Smooth muscle cell (in vitro differentiated cells): ENCODE results near the gene PARVA. TPM values are rescaled to one million over a fixed set of nuclear protein-coding genes. Genes with fewer than 3 reads are reported as not detected.

Experiments used
- DNase-seq: peaks from one replicate; lab custom pipeline; 2025; ENCODE audit not compliant: unreplicated experiment; lab: John Stamatoyannopoulos, UW
- H2AFZ ChIP-seq: fragments of 200-600 bp; sonication (generic); 2 replicates; pipeline ENCODE4 v1.6.0; 2016; ENCODE audit warnings: antibody characterized with exemption, low read depth, mild to moderate bottlenecking
- H3F3A ChIP-seq: fragments of 200-600 bp; sonication (generic); 2 replicates; pipeline ENCODE4 v1.6.0; 2017; ENCODE audit warnings: antibody characterized with exemption, low read depth
- H3K27ac ChIP-seq: fragments of 200-600 bp; sonication (generic); 2 replicates; pipeline ENCODE4 v1.5.1; 2016; ENCODE audit warnings: low read depth, mild to moderate bottlenecking
- H3K27me3 ChIP-seq: fragments of 200-600 bp; sonication (generic); 2 replicates; pipeline ENCODE4 v1.6.1; 2016; ENCODE audit warnings: low read depth, mild to moderate bottlenecking
- H3K36me3 ChIP-seq: fragments of 200-600 bp; sonication (generic); 2 replicates; pipeline ENCODE4 v1.5.1; 2016; ENCODE audit warnings: low read depth
- H3K4me1 ChIP-seq: fragments of 200-600 bp; sonication (generic); 2 replicates; pipeline ENCODE4 v1.5.1; 2016; ENCODE audit warnings: low read depth
- H3K4me2 ChIP-seq: fragments of 200-600 bp; sonication (generic); 2 replicates; pipeline ENCODE4 v1.6.0; 2016; ENCODE audit warnings: mild to moderate bottlenecking
- H3K4me3 ChIP-seq: fragments of 200-600 bp; sonication (generic); 2 replicates; pipeline ENCODE4 v1.5.1; 2016; ENCODE audit warnings: mild to moderate bottlenecking
- H3K79me2 ChIP-seq: fragments of 200-600 bp; sonication (generic); 2 replicates; pipeline ENCODE4 v1.6.0; 2016; ENCODE audit warnings: low read depth, mild to moderate bottlenecking
- H3K9ac ChIP-seq: fragments of 200-600 bp; sonication (generic); 2 replicates; pipeline ENCODE4 v1.6.0; 2016; ENCODE audit warnings: low read depth
- H3K9me3 ChIP-seq: fragments of 200-600 bp; sonication (generic); replicated peaks from 2 replicates; pipeline ENCODE4 v1.5.1; 2016; ENCODE audit warnings: low read depth
- H4K20me1 ChIP-seq: fragments of 200-600 bp; sonication (generic); 2 replicates; pipeline ENCODE4 v1.6.0; 2016; ENCODE audit warnings: low read depth
- CTCF ChIP-seq: fragments of 200-600 bp; sonication (generic); IDR thresholded peaks from 2 replicates; pipeline ENCODE4 v1.5.1; 2017; ENCODE audit warnings: borderline replicate concordance, mild to moderate bottlenecking, antibody characterized with exemption; ENCODE audit not compliant: insufficient read depth, poor library complexity, severe bottlenecking
- WGBS: methylation state at CpG from one replicate; pipeline ENCODE4 v1.1.7; 2016; ENCODE audit warnings: low lambda C conversion rate; 5-methylcytosine and 5-hydroxymethylcytosine counted together
- polyA plus RNA-seq: library from polyadenylated mRNA; unstranded; fragments of >200 nt; fragmentation: Nextera tagmentation; extraction: Ambion mirVana; gene quantifications from 2 replicates; pipeline ENCODE4 v1.2.1, GENCODE V29; 2016
- total RNA-seq: library from RNA; depleted of rRNA; stranded (reverse); fragments of >200 nt; gene quantifications from 2 replicates; pipeline ENCODE4 v1.2.3, GENCODE V29; 2014

The PARVA gene
- total and polyA plus RNA-seq, 2 experiments from 2014 or later, result 73.9 to 99.4 TPM

GRCh38 chr11:12408156-12408770, 30.9 kb downstream of the PARVA start:
- Histone ChIP-seq H3K4me1 (peaks cover 19% of the 10 kb centered on the region), H3K79me2 (peaks cover 82% of the 10 kb centered on the region), H3K9ac (no peak overlapping the region), H3K9me3 (no peaks in the 10 kb centered on the region), H2AFZ (no peak overlapping the region), H4K20me1 (peaks cover 45% of the 10 kb centered on the region), H3K36me3 (no peaks in the 10 kb centered on the region), H3K27ac (peak overlapping the region; percentile 88), H3F3A (peaks cover 28% of the 10 kb centered on the region), H3K27me3 (no peaks in the 10 kb centered on the region), H3K4me2 (no peak overlapping the region), H3K4me3 (no peak overlapping the region)
- DNase-seq, result no peak
- WGBS, result 91% methylated on average over 4 of the region's 4 CpGs
- TF ChIP-seq CTCF, result no peak

- no peaks in the 10 kb centered on the region for H3K9me3 ChIP-seq
- H3K4me1 ChIP-seq, result peaks cover 29% of the 10 kb centered on the region
- peaks cover 28% of the 10 kb centered on the region for H3F3A ChIP-seq
- H3K4me3 ChIP-seq, result no peak overlapping the region
- peaks cover 31% of the 10 kb centered on the region for H4K20me1 ChIP-seq
- TF ChIP-seq CTCF, result no peak
- H3K36me3 ChIP-seq, result no peaks in the 10 kb centered on the region
- peak overlapping the region; percentile 88 for H3K27ac ChIP-seq
- no peak overlapping the region for H3K9ac ChIP-seq
- no peaks in the 10 kb centered on the region for H3K27me3 ChIP-seq
- WGBS, result 42% methylated on average over 3 of the region's 3 CpGs
- H3K4me2 ChIP-seq, result peak overlapping the region; percentile 63
- H3K79me2 ChIP-seq, result peaks cover 82% of the 10 kb centered on the region
- H2AFZ ChIP-seq, result no peak overlapping the region
- DNase-seq, result no peak
Observed at GRCh38 chr11:12409621-12410005, 32.2 kb downstream of the PARVA start.

- H3K27me3 ChIP-seq, result no peaks in the 10 kb centered on the region
- H3K4me3 ChIP-seq, result no peak overlapping the region
- H2AFZ ChIP-seq, result no peak overlapping the region
- no peaks in the 10 kb centered on the region for H3K9me3 ChIP-seq
- no peak for DNase-seq
- peaks cover 26% of the 10 kb centered on the region for H4K20me1 ChIP-seq
- H3K79me2 ChIP-seq, result peaks cover 82% of the 10 kb centered on the region
- peak overlapping the region; percentile 88 for H3K27ac ChIP-seq
- H3K4me2 ChIP-seq, result peak overlapping the region; percentile 63
- no peaks in the 10 kb centered on the region for H3K36me3 ChIP-seq
- no peak for TF ChIP-seq CTCF
- WGBS, result 22% methylated on average over 10 of the region's 10 CpGs
- H3K9ac ChIP-seq, result no peak overlapping the region
- peaks cover 28% of the 10 kb centered on the region for H3F3A ChIP-seq
- peaks cover 29% of the 10 kb centered on the region for H3K4me1 ChIP-seq
Observed at GRCh38 chr11:12410006-12410728, 32.8 kb downstream of the PARVA start.

- 78% methylated on average over 3 of the region's 3 CpGs for WGBS
- TF ChIP-seq CTCF, result no peak
- no peaks in the 10 kb centered on the region for H3K36me3 ChIP-seq
- H3K9ac ChIP-seq, result no peak overlapping the region
- H3K4me2 ChIP-seq, result peak overlapping the region; percentile 63
- H2AFZ ChIP-seq, result no peak overlapping the region
- H3K27ac ChIP-seq, result peak overlapping the region; percentile 88
- H3F3A ChIP-seq, result peaks cover 28% of the 10 kb centered on the region
- peaks cover 13% of the 10 kb centered on the region for H4K20me1 ChIP-seq
- no peaks in the 10 kb centered on the region for H3K27me3 ChIP-seq
- H3K4me1 ChIP-seq, result peaks cover 29% of the 10 kb centered on the region
- no peak overlapping the region for H3K4me3 ChIP-seq
- peaks cover 82% of the 10 kb centered on the region for H3K79me2 ChIP-seq
- DNase-seq, result no peak
- H3K9me3 ChIP-seq, result no peaks in the 10 kb centered on the region
Observed at GRCh38 chr11:12411393-12411792, 34.0 kb downstream of the PARVA start.
